Cerebellar cortex (tissue), 1 donor: ENCODE results near the gene NCDN.

Experiments used
- DNase-seq: peaks from one replicate; pipeline ENCODE4 v3.0.0-alpha.2; 2015; ENCODE audit warnings: low spot score

The NCDN gene

DNA sequence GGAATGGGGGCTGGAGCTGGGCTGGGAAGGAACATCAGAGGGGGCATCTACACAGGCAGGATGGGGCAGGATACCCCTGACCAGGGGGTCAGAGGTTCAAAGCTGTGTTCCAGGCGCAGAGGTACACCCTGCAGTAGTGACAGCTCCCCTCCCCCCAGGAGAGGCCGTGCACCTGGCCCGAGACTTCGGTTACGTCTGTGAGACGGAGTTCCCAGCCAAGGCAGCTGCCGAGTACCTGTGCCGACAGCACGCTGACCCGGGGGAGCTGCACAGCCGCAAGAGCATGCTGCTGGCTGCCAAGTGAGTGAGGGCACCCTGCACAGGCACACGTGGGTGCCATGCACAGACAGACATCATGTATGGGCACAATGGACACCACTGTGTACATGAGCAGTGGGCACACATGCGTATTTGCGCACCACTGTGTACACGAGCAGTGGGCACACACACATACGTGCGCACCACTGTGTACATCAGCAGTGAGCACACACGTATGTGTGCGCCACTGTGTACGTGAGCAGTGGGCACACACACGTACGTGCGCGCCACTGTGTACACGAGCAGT, 33.0 kb downstream of the NCDN start:
- DNase-seq = no peak

- no peak for DNase-seq
Measured at GRCh38 chr1:35591211-35591610, 33.6 kb downstream of the NCDN start.

DNA sequence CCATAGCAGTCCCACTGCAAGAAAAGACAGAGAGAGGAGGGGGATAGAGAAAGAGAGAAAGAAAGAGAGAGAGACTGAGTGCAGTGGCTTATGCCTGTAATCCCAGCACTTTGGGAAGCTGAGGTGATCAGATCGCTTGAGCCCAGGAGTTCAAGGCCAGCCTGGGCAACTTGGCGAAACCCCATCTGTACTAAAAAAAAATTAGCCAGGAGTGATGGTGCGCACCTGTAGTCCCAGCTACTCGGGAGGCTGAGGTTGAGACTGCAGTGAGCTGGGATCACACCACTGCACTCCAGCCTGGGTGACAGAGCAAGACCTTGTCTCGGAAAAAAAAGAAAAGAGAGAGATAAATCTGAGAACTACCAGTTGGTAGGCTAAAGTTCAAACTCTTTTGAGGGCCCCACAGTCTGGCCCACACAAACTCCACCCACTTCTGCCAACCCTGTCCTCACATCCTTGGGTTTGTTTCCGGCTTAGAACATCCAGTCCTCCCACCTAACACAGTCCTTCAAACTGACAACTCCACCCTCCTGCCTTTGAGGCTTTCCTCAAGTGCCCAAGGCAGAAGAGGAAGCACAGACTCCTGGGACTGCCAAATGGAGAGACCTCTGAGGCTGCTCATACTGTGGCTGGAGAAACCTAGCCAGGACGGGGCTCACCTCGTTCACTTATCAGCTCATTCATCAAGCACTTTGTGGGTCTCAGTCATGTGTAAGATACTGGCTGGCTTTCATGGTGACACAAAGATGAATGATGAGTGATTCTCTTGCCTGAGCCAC, 35.6 kb downstream of the NCDN start:
- no peak for DNase-seq

DNA sequence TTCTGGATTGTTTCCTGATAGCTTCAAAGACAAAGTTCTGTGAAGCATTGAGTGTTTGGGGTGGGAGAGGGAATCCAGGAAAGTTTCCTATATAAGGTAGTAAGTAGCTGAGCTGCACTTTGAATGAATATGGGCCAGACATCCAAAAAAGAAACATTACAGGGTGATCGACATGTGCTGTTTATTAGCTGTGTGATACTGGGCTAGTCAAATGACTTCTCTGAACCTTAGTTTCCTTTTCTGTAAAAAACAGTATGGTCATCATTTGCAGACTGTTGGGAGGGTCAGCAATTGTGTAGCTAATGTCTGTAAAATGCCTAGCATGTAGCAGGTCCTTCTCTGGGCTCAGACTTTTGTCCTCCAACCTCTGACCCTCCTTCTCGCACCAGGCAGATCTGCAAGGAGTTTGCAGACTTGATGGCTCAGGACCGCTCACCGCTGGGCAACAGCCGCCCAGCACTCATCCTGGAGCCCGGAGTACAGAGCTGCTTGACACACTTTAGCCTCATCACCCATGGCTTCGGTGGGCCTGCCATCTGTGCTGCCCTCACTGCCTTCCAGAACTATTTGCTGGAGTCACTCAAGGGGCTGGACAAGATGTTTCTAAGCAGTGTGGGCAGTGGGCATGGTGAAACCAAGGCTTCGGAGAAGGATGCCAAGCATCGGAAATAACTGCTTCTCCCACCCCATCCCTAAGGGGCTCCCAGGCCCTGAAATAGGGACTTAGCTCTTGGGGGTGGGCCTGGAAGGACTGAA, 36.6 kb downstream of the NCDN start:
- DNase-seq = no peak

DNA sequence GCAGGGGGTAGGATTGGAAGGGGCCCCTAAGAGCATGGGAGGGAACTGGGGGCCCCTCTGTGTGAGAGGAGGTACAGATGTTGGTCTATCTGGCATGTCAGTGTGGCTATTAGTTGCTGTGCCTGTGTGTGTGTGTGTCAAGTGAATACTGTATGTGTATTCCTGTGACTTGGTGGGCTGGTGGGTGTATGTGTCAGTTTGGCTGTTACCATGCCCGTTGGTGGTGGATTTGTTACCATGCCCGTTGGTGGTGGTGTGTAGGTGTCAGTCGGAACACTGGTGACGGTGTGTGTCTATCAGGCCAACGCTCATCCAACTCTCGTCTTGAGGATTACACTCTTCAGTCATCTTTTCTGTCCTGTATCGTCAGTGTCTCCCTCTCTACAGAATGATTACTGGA, 38.1 kb downstream of the NCDN start:
- no peak for DNase-seq

- DNase-seq = no peak
Measured at GRCh38 chr1:35597870-35598269, 40.3 kb downstream of the NCDN start.

DNA sequence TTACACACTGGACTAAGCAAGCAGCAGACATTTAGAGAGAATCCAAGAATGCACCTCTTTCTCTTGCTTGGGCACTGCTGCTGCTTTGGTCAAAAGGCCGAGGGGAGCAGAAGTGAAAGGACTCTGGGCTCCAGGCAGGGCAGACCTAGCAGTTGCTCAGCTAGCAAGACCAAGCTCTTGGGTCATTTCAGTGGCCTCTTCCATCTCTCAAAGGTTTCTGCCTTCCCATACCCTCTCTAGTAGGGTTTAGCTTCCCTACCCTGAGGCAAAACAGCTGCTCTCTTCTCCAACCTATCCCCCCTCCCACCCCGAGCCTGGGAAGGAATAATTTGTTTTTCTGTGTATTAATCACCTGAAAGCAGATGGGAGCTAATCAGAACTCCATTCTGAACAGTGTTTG, 41.3 kb downstream of the NCDN start:
- no peak for DNase-seq

GRCh38 chr1:35599411-35599810, 41.8 kb downstream of the NCDN start:
- no peak for DNase-seq

DNA sequence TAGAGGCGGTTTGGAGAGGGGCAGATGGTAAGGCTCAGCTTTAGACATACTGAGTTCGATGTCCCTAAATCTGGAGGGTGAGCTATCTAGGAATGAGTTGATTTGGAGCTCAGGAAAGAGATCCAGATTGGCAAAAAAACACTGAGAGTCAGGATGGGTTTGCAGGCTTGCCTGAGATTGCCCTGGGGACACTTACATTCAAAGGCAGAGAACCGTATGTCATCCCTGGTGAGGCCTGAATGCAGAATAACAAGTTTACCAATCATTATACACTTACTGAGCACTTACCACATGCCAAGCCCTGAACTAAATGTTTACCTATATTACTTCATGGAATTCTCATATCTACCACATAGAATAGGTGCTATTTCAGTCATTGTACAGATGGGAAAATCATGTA, 43.0 kb downstream of the NCDN start:
- DNase-seq = no peak

DNA sequence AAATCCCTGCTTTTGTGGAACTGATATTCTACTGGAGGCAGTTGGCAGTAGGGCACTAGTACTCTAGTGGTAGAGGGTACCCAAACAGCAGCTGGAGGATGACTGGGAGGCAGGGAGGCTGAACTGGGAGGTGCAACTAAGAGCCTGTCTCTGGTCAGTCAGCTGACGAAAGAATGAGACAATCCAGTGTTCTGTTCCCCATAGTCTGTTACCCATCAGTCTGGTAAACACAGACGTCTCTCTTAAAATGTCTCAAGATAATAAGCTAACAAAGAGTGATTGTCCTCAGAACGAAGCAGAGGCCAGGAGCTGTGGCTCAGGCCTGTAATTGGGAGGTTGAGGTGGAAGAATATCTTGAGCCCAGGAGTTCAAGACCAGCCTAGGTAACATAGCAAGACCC, 45.9 kb downstream of the NCDN start:
- no peak for DNase-seq

DNA sequence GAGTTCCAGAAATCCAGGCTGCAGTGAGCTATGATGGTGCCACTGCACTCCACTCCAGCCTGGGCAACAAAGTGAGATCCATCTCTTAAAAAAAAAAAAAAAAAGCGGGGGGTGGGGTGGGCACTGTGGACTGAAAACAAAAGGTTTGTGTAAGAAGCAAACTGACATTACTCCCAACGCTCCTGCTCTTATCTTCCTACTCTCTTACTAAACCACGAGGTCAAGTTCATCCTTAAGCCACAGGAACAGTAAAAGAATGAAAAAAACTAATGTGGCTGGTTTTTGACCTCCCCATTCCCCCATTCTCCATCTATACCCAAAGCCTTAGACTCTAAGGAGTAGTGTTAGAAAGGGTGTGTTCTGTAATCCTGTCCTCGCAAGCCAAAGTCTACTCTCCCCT, 46.3 kb downstream of the NCDN start:
- DNase-seq = no peak

- DNase-seq = no peak
Measured at GRCh38 chr1:35605071-35605866, 47.7 kb downstream of the NCDN start.

DNA sequence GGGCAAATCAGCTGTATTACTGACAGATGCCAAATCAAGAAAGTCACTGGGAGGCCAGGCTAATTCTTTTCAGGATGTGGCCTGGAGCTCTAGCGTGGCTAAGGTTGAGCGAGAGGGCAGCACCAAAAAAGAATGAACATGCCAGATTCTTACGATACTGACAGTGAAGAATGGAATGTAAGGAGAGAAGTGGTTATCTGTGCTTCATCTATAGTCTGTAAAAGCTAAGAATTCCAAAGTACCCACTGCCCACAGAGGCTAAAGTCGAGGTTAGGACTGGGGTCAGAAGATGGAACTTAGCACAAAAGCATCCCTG, 48.2 kb downstream of the NCDN start:
- DNase-seq = no peak

GRCh38 chr1:35611655-35612054, 54.1 kb downstream of the NCDN start:
- no peak for DNase-seq

DNA sequence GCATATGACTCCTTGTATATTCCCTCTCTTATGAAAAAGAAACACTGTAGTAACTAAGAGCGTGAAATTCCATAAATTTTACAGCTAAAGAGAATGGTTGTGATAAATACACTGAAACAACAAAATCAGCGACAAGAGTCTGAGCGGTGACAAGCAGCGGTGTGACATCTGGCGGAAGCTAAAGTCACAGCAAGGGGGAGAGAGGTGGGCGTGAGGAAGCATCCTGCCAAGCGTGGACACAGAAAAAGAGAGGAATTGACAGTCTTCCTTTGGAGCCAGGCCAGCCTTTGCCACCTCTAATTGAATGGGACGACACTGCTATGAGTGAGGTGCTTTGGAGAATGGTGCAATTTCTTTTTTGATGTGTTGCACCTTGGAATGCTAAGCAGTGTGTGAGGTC, 57.8 kb downstream of the NCDN start:
- no peak for DNase-seq
